Activated T-helper 2 cell treated with anti-CD3 and anti-CD28 coated beads, Interferon-gamma antibody, Interleukin-2, Interleukin-4, amounts not matched to agents 10 μg/mL and 5 μg/mL and 100 μg/mL, durations not matched to agents 14 hours and 24 hours and 36 hours (primary cell): ENCODE data around the gene TMEM9B. TPM values are rescaled to one million over a fixed set of nuclear protein-coding genes. Genes with fewer than 3 reads are reported as not detected.
A peak's percentile ranks its signal among the peaks of the same experiment; 100 is the strongest.
"Not testable (repeated sequence)": the region's sequence is repeated elsewhere in the genome, so short reads cannot be mapped to it uniquely, and the experiment has no call there.

Experiments used
- DNase-seq: peaks from one replicate; pipeline ENCODE4 v3.0.0; 2021; ENCODE audit warnings: low spot score
- H3K27ac Mint-ChIP-seq: one replicate; pipeline ENCODE4 v1.8.0; 2021; ENCODE audit warnings: mixed read lengths
- H3K27me3 Mint-ChIP-seq: one replicate; pipeline ENCODE4 v1.8.0; 2021; ENCODE audit warnings: low read depth, mixed read lengths
- H3K36me3 Mint-ChIP-seq: one replicate; pipeline ENCODE4 v1.8.0; 2021; ENCODE audit warnings: low read depth, mixed read lengths
- H3K4me1 Mint-ChIP-seq: one replicate; pipeline ENCODE4 v1.8.0; 2021; ENCODE audit warnings: low read depth, mixed read lengths
- H3K4me3 Mint-ChIP-seq: one replicate; pipeline ENCODE4 v1.8.0; 2021; ENCODE audit warnings: low read depth, mild to moderate bottlenecking, moderate library complexity, mixed read lengths
- H3K9me3 Mint-ChIP-seq: one replicate; pipeline ENCODE4 v1.8.0; 2021; ENCODE audit warnings: mixed read lengths
- intact Hi-C: fragments of 100-400 bp; cut with micrococcal nuclease; formaldehyde crosslinking; loops from one replicate; pipeline ENCODE4 v1.15.1; 2023
- total RNA-seq: library from RNA; stranded (reverse); gene quantifications from 2 replicates; pipeline ENCODE4 v1.2.3, GENCODE V29; 2022

Gene TMEM9B
- total RNA-seq, result 20.8 and 21.9 TPM in 2 replicates

DNA sequence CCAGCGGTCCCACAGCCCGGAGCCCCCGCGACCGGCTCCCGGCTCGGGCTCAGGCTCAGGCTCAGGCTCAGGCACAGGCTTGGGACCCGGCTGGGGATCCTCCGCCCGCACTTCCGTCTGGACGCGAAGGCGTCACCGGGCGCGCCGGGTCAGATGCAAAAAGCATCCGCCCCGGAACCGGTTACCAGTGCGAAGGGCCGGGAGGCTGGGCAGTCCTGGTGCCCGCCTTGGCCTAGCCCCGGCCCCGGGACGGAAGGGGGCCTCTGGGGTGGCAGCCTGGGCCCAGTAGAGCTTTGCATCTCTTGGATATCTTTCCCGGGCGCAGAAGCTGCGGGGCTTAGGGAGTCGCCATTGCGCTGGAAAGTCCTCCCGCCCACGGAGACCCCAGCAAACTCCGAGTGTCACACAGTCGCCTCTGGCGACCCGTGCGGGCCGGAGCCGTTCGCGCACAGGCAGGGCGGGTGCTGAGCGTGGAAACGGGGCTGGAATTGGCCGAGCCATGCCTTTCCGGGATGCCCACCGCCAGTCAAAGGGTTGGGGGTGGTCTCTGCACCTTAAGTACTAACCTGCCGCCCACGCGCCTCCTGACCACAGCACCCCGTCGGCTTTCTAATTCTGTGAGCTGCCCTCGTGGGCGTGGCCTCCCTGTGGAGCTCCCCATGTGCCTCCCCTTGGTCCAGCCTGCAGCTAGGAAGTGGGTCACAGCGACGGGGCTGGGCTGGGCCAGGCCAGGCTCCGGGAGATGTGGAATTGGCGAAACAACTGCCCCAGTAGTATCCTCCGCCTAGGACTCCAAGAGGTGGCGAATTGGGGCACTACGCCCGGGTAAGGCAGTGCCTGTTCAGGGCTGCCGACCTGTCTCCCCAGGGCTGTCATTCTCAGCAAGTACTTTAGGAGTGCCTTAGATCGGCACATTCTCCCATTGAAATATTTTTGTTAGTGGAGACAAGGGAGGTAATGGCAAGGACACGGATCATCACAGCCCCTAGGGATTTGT is at the start of gene TMEM9B:
TMEM9B (minus strand) TSS at position 119 of the 997 bp plus-strand sequence. CDS start 129 bp downstream, outside the sequence.
- Mint-ChIP-seq H3K36me3 (no peaks in the 10 kb centered on the region), H3K9me3 (no peaks in the 10 kb centered on the region), H3K27ac (peak within 1 kb of the TSS; percentile 92), H3K27me3 (no peaks in the 10 kb centered on the region), H3K4me1 (peaks cover 32% of the 10 kb centered on the region), H3K4me3 (peak within 1 kb of the TSS; percentile 95)
- intact Hi-C loops, result loop anchor here (1.0 to 2.0 kb wide), 5 partner anchors 39 to 497 kb away; partner anchors contain the start of genes RPL27A, TRIM66 and ZNF143
- DNase-seq, result peak; percentile 79

DNA sequence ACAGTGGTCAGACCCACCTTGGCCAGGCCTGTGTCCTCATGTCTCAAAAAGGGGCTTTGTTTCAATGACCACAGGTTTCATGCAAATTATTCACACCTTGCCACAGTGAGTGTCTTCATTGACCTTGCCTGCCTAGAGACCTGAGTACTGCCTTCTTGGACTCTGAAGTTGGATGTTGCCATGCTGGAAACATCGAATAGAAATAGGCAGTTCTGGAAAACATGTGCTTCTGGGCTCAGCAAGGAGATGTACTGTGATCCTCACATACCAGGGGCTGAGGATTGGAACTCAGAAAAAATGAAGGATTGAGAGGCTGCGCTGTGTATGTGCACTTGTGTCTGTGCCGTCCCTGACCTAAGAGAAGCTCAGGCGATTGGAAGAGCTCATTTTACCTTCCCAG is 49.1 kb upstream of the TMEM9B start:
- Mint-ChIP-seq H3K4me1 (peaks cover 23% of the 10 kb centered on the region), H3K36me3 (no peaks in the 10 kb centered on the region), H3K27ac (no peak overlapping the region), H3K9me3 (no peaks in the 10 kb centered on the region), H3K4me3 (no peak overlapping the region), H3K27me3 (peaks cover 38% of the 10 kb centered on the region)
- no peak for DNase-seq
- intact Hi-C loops, result loop anchor here (10.0 kb wide), 1 partner anchor 491 kb away; no protein-coding TSS in a partner anchor

DNA sequence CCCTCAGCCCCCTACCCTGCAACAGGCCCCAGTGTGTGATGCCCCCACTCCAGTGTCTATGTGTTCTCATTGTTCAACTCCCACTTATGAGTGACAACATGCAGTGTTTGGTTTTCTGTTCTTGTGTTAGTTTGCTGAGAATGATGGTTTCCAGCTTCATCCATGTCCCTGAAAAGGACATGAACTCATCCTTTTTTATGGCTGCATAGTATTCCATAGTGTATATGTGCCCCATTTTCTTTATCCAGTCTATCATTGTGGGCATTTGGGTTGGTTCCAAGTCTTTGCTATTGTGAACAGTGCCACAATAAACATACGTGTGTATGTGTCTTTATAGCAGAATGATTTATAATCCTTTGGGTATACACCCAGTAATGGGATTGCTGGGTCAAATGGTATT is 45.3 kb upstream of the TMEM9B start:
- H3K4me1 Mint-ChIP-seq, DNase-seq, H3K4me3 Mint-ChIP-seq, H3K27ac Mint-ChIP-seq, H3K36me3 Mint-ChIP-seq, H3K9me3 Mint-ChIP-seq, intact Hi-C loops: not testable (repeated sequence)
- H3K27me3 Mint-ChIP-seq, result peaks cover 75% of the 10 kb centered on the region

DNA sequence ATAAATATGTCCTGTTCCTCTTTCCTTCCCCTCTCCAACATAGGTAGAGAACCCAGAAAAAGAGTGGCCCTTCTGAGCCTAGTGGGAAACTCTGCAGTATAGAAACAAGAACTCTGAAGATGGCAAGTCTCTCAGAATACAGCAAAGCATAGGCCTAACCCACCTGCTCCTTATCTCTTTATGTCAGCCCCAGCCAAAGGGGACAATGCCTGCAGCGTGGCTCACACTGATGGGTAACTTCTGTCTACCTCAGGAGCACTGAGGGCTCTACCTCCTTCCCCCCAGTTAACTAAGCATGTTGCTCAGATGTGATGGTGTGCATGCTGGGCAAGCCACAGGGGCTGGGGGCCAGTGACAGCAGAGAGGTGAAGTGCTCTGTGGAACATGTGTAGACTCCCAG is 44.4 kb upstream of the TMEM9B start:
- Mint-ChIP-seq H3K9me3 (no peaks in the 10 kb centered on the region), H3K27ac (no peak overlapping the region), H3K27me3 (peaks cover 75% of the 10 kb centered on the region), H3K36me3 (no peaks in the 10 kb centered on the region), H3K4me1 (peaks cover 7% of the 10 kb centered on the region), H3K4me3 (no peak overlapping the region)
- DNase-seq, result no peak
- intact Hi-C loops, result no loop called here

DNA sequence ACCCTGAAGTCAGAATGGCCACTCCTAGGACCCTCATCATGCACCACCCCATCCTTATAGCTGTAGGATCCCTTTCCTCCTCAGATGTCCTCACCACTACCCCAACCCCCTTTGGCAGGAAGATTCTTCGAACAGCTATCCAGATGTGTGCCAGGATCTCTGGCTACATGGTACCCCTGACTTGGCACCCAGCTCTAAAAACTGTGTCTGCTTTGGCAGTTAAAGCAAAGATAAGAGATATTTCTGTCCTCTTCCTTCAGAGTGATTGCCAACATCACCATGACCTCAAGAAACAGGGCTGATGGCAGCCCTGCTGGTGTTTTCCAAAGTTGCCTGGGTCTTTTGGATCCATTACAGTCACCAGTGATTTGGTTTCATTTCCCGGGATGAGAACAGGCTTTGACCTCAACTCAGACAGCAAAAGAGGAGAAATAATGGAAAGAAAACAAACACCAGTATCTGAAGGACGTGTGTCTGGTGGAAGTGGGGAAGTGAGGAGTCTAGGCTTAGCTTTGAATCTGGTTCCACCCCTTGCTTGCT is 43.8 kb upstream of the TMEM9B start:
- Mint-ChIP-seq H3K4me3 (no peak overlapping the region), H3K27ac (no peak overlapping the region), H3K9me3 (no peaks in the 10 kb centered on the region), H3K36me3 (no peaks in the 10 kb centered on the region), H3K4me1 (peaks cover 10% of the 10 kb centered on the region), H3K27me3 (peaks cover 69% of the 10 kb centered on the region)
- intact Hi-C loops, result no loop called here
- DNase-seq, result no peak

DNA sequence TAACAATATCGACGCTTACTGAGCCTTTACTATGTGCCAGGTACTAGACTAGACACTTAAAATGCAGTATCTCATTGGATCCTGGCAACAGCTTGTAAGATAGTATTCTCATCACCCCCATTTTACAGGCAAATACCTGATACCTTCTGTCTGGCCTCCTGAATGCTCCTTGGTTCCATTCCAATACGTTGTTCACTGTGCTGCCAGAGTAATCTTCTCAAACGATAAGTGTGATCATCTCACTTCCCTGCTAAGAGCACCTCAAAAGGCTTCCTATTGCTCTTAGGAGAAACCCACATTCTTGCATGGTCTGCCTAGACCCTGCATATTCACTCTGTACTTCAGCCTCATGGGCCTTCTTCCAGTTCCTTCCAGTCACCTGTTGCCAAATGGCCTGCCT is 40.8 kb upstream of the TMEM9B start:
- DNase-seq, result no peak
- Mint-ChIP-seq H3K36me3 (no peaks in the 10 kb centered on the region), H3K27ac (peak overlapping the region; percentile 31), H3K4me3 (peak overlapping the region; percentile 64), H3K4me1 (peaks cover 29% of the 10 kb centered on the region), H3K27me3 (peaks cover 54% of the 10 kb centered on the region), H3K9me3 (no peaks in the 10 kb centered on the region)
- intact Hi-C loops, result no loop called here

DNA sequence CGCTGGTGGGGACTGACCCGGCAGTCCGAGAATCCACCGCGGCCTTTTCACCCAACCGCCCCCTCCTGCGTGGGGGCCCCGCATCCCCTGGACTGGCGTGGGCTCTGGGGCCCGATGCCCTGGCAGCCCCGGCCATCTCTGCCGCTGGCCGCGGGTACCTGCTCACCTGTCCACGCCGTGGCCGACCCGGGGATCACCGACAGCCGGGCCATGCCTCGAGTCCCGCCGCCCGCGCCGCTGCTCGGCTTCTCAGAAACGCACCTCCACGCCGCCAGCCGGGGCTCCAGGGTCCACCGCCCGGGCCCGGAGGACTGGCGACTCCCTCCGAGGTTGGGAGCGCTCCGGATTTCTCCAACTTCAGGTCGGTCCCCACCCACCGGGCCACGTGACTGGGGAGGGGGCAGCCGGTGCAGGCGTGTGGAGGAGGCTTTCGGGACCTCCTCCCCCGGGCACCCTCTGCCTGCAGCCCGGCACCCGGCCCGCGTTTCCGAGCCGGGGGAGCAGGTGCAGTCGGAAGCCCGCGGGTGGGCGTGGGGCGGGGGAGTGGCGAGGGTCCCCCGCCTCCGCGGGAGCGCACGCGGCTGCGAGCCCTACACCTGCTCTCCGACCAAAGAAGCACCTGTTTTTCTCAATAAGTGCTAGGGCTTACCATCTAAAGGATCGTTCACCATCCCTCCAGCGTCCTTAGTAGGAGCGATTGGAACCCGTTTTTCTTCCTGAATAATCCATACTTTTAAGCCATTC is 40.1 kb upstream of the TMEM9B start:
- DNase-seq, result no peak
- Mint-ChIP-seq H3K36me3 (no peaks in the 10 kb centered on the region), H3K4me1 (peaks cover 29% of the 10 kb centered on the region), H3K9me3 (no peaks in the 10 kb centered on the region), H3K27me3 (peaks cover 51% of the 10 kb centered on the region), H3K4me3 (peak overlapping the region; percentile 64), H3K27ac (peak overlapping the region; percentile 21)
- intact Hi-C loops, result loop anchor here (5.0 kb wide), 3 partner anchors 92 to 458 kb away; partner anchors contain the start of genes AKIP1 and ZNF143

DNA sequence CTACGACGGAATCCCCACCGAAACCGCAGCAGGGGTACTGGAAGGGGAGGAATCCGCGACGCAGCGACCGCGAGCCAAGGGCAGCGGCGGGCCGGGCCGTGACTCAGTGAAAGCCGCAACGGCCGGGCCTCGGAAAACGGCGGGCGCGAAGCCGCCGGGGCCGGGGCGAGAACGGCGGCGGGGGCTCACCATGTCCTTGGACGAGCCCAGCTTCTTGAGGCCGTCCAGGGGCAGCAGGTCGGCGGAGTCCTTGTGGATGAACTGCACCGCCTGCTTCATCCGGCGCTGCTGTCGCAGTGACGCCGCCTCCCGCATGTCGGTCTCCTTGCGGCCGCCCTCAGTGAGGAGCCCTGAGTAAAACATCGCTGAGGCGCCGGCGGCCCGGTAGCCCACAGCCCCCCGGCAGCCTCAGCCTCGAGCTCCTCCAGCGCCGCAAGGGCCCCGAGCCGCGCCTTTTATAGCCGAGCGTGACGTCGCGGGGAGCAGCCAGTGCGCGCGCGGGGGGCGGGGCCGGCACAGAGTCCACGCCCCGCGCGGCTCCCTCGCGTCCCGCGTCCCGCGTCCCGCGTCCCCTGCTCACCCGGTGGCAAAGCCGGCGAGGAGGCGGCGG is 39.4 kb upstream of the TMEM9B start, which contains the start of gene NRIP3:
NRIP3 (minus strand) TSS at position 429 of the 610 bp plus-strand sequence; CDS start at position 363, 66 bp downstream.
- peaks cover 50% of the 10 kb centered on the region for H3K27me3 Mint-ChIP-seq

DNA sequence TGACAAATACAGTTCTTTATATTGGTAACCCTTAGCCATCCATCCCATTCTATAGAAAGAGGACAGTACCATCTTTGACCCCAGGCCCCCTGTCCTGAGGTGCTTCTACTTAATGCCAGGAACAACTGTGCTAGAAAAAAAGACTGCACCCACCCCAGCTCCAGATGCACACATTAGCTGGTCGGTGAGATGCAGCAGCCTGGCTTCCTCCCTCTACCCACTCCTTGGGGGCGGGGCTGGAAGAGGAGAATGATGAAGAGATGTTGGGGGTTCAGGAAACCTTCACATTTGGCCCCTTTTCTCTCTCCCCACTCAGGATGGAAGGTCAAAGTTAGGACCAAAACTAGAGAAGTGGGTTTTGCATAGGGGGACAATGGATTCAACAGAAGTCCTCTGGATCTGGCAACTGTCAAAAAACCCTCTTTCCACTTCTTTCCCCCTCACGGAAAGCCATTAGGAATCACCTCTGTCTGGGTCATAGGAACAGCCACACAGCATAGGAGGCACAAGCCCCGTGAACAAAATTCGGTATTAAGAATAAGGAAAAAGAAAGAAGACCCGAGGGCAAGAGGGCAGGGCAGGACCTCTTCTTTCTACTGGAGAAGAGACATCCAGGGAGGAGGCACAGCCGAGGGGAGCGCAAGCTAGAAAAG is 38.8 kb upstream of the TMEM9B start:
- no peaks in the 10 kb centered on the region for H3K36me3 Mint-ChIP-seq
- intact Hi-C loops, result loop anchor here (1.0 to 5.0 kb wide), 6 partner anchors 39 to 459 kb away; partner anchors contain the start of genes AKIP1, TMEM9B and ZNF143
- peak overlapping the region; percentile 23 for H3K27ac Mint-ChIP-seq
- peak overlapping the region; percentile 75 for H3K4me3 Mint-ChIP-seq
- H3K4me1 Mint-ChIP-seq, result peaks cover 29% of the 10 kb centered on the region
- H3K27me3 Mint-ChIP-seq, result peaks cover 45% of the 10 kb centered on the region
- DNase-seq, result no peak
- no peaks in the 10 kb centered on the region for H3K9me3 Mint-ChIP-seq

More for the DNA sequence above, 39.4 kb upstream of the TMEM9B start, which contains the start of gene NRIP3:
- Mint-ChIP-seq H3K27ac (peak within 1 kb of the TSS; percentile 23), H3K4me3 (peak within 1 kb of the TSS; percentile 75), H3K36me3 (no peaks in the 10 kb centered on the region), H3K4me1 (peaks cover 29% of the 10 kb centered on the region), H3K9me3 (no peaks in the 10 kb centered on the region)
- intact Hi-C loops, result loop anchor here (1.0 to 5.0 kb wide), 6 partner anchors 39 to 459 kb away; partner anchors contain the start of genes AKIP1, TMEM9B and ZNF143
- peak; percentile 71 for DNase-seq

DNA sequence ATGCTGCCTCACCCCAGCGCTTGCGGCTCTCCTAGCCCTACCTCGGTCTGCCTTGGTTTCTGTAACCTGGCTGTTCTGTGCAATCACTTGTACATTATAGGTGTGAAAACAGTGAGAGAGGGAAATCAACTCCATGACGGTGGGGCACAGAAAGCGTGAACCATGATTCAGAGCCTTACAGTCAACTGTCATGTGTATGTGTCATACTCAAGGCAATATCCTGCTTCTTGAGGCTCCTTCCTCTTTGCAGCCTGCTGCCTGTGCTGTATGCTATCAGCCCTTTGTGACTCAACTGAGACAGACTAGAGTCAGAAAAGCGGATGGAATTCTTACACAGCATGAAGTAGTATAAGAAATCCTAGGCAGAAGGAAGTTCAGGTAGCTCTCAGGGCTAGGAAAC is 37.5 kb upstream of the TMEM9B start:
- Mint-ChIP-seq H3K4me3 (no peak overlapping the region), H3K4me1 (peaks cover 29% of the 10 kb centered on the region), H3K27ac (peak overlapping the region; percentile 38), H3K9me3 (no peaks in the 10 kb centered on the region), H3K36me3 (no peaks in the 10 kb centered on the region), H3K27me3 (peaks cover 33% of the 10 kb centered on the region)
- peak; percentile 41 for DNase-seq
- intact Hi-C loops, result loop anchor here (2.0 to 5.0 kb wide), 4 partner anchors 59 to 461 kb away; partner anchors contain the start of genes AKIP1 and ZNF143

DNA sequence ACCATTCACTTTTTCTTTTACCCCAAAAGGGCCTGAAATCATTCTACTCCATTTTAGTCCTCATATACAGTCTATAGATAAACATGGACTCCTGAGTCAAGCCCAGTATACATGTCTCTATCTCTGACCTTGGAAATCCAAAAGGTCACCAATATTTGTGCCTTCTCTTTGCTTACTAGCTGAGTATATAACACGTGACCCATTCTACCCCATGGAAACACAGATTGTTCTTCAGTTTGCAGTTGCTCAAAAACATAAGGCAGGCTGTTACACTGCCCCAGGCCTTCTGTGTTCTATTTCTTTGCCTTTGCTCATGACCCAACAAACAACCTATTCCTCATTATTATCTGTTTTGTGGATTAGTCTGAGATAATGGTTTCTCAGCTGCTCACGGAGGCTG is 33.8 kb upstream of the TMEM9B start:
- Mint-ChIP-seq H3K4me1 (peaks cover 18% of the 10 kb centered on the region), H3K27ac (no peak overlapping the region), H3K36me3 (no peaks in the 10 kb centered on the region), H3K27me3 (peaks cover 16% of the 10 kb centered on the region), H3K4me3 (no peak overlapping the region), H3K9me3 (no peaks in the 10 kb centered on the region)
- no peak for DNase-seq
- intact Hi-C loops, result no loop called here
